OCI-LY1 (cell line): ENCODE results near the gene SLC2A10.

Experiments used
- H2AFZ ChIP-seq: fragments of 200-600 bp; sonication (generic), shearing (Covaris generic); 2 replicates; pipeline ENCODE4 v1.6.0; 2014; ENCODE audit warnings: antibody characterized with exemption, mild to moderate bottlenecking, low read length
- H3F3A ChIP-seq: fragments of 200-600 bp; sonication (generic), shearing (Covaris generic); 2 replicates; pipeline ENCODE4 v1.6.0; 2014; ENCODE audit warnings: mild to moderate bottlenecking, antibody characterized with exemption, low read length, moderate library complexity; ENCODE audit not compliant: insufficient read depth
- H3K27ac ChIP-seq: fragments of 200-600 bp; sonication (generic); 2 replicates; pipeline ENCODE4 v1.5.1; 2014; ENCODE audit warnings: low read length, mixed run types, mild to moderate bottlenecking, low read depth; ENCODE audit not compliant: poor library complexity, severe bottlenecking
- H3K27me3 ChIP-seq: fragments of 200-600 bp; sonication (generic); 2 replicates; pipeline ENCODE4 v1.6.0; 2014; ENCODE audit warnings: antibody characterized with exemption, mild to moderate bottlenecking, low read length, moderate library complexity; ENCODE audit not compliant: insufficient read depth
- H3K36me3 ChIP-seq: fragments of 200-600 bp; sonication (generic); 2 replicates; pipeline ENCODE4 v1.6.1; 2014; ENCODE audit warnings: mild to moderate bottlenecking, antibody characterized with exemption, low read length, moderate library complexity, mixed read lengths; ENCODE audit not compliant: insufficient read depth
- H3K4me1 ChIP-seq: fragments of 200-600 bp; sonication (generic); 2 replicates; pipeline ENCODE4 v1.5.1; 2014; ENCODE audit warnings: mild to moderate bottlenecking, low read length, moderate library complexity; ENCODE audit not compliant: insufficient read depth, severe bottlenecking
- H3K4me2 ChIP-seq: fragments of 200-600 bp; sonication (generic), shearing (Covaris generic); 2 replicates; pipeline ENCODE4 v1.6.1; 2014; ENCODE audit warnings: low read length
- H3K4me3 ChIP-seq: fragments of 200-600 bp; sonication (generic); 2 replicates; pipeline ENCODE4 v1.5.1; 2014; ENCODE audit warnings: low read length, low read depth, mild to moderate bottlenecking, mixed read lengths; ENCODE audit not compliant: poor library complexity, severe bottlenecking
- H3K79me2 ChIP-seq: fragments of 200-600 bp; shearing (Covaris generic); 2 replicates; pipeline ENCODE4 v1.6.1; 2016; ENCODE audit warnings: mixed run types, low read length, mixed read lengths; ENCODE audit not compliant: insufficient read depth
- H3K9ac ChIP-seq: fragments of 200-600 bp; sonication (generic), shearing (Covaris generic); 2 replicates; pipeline ENCODE4 v1.6.1; 2014; ENCODE audit warnings: mild to moderate bottlenecking, low read length, mixed read lengths
- H3K9me2 ChIP-seq: fragments of 200-600 bp; sonication (generic), shearing (Covaris generic); 2 replicates; pipeline ENCODE4 v1.6.1; 2014; ENCODE audit warnings: low read depth, mild to moderate bottlenecking, low read length, mixed read lengths
- H3K9me3 ChIP-seq: fragments of 200-600 bp; shearing (Covaris generic); 2 replicates; pipeline ENCODE4 v1.6.1; 2014; ENCODE audit warnings: low read length, mixed read lengths
- H4K20me1 ChIP-seq: fragments of 200-600 bp; sonication (generic), shearing (Covaris generic); 2 replicates; pipeline ENCODE4 v1.6.0; 2016; ENCODE audit warnings: mild to moderate bottlenecking, low read length; ENCODE audit not compliant: insufficient read depth
- EZH2 ChIP-seq: fragments of 200-600 bp; sonication (generic), shearing (Covaris generic); IDR thresholded peaks from 2 replicates; pipeline ENCODE4 v1.8.0; 2017; ENCODE audit warnings: borderline replicate concordance, mixed run types, mild to moderate bottlenecking, antibody characterized with exemption, low read length, moderate library complexity, mixed read lengths
- TF ChIP-seq, protein P1 (sequence below): fragments of 200-600 bp; sonication (generic), shearing (Covaris generic); IDR thresholded peaks from 2 replicates; pipeline ENCODE4 v1.5.1; 2017; ENCODE audit warnings: mild to moderate bottlenecking, antibody characterized with exemption, low read length, moderate library complexity, mixed read lengths

The SLC2A10 gene

DNA sequence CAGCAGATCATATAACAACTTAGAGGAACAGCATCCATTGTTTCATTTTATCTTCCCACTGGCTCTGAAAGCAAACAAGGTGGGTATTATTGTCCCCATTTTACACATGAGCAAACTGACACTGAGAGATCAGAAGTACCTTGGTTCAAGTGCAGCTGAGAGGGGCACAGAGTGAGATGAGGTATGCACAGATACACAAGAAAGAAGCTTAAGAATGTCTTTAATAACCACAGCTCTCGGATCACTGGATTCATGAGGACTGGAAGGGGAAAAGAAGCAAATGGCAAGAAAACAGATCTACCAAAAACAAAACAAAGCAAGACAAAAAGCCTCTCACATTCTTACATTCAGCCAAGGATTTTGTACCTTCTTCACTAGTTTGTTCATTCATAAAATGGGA lies 10.6 kb downstream of the SLC2A10 start:
- no peak for TF ChIP-seq EZH2
- TF ChIP-seq, protein P1, sequence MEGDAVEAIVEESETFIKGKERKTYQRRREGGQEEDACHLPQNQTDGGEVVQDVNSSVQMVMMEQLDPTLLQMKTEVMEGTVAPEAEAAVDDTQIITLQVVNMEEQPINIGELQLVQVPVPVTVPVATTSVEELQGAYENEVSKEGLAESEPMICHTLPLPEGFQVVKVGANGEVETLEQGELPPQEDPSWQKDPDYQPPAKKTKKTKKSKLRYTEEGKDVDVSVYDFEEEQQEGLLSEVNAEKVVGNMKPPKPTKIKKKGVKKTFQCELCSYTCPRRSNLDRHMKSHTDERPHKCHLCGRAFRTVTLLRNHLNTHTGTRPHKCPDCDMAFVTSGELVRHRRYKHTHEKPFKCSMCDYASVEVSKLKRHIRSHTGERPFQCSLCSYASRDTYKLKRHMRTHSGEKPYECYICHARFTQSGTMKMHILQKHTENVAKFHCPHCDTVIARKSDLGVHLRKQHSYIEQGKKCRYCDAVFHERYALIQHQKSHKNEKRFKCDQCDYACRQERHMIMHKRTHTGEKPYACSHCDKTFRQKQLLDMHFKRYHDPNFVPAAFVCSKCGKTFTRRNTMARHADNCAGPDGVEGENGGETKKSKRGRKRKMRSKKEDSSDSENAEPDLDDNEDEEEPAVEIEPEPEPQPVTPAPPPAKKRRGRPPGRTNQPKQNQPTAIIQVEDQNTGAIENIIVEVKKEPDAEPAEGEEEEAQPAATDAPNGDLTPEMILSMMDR, result no peak
- no peaks in the 10 kb centered on the region for H4K20me1 ChIP-seq
- H3F3A ChIP-seq, result no peaks in the 10 kb centered on the region
- H3K36me3 ChIP-seq, result no peaks in the 10 kb centered on the region
- H3K79me2 ChIP-seq, result no peaks in the 10 kb centered on the region
- H3K9me3 ChIP-seq, result no peaks in the 10 kb centered on the region
- no peak overlapping the region for H3K4me3 ChIP-seq
- no peak overlapping the region for H3K9ac ChIP-seq
- H2AFZ ChIP-seq, result no peak overlapping the region
- H3K9me2 ChIP-seq, result no peaks in the 10 kb centered on the region
- H3K27ac ChIP-seq, result no peak overlapping the region
- no peaks in the 10 kb centered on the region for H3K4me1 ChIP-seq
- no peaks in the 10 kb centered on the region; the same call in 1 of the 2 replicates for H3K27me3 ChIP-seq
- H3K4me2 ChIP-seq, result no peak overlapping the region

DNA sequence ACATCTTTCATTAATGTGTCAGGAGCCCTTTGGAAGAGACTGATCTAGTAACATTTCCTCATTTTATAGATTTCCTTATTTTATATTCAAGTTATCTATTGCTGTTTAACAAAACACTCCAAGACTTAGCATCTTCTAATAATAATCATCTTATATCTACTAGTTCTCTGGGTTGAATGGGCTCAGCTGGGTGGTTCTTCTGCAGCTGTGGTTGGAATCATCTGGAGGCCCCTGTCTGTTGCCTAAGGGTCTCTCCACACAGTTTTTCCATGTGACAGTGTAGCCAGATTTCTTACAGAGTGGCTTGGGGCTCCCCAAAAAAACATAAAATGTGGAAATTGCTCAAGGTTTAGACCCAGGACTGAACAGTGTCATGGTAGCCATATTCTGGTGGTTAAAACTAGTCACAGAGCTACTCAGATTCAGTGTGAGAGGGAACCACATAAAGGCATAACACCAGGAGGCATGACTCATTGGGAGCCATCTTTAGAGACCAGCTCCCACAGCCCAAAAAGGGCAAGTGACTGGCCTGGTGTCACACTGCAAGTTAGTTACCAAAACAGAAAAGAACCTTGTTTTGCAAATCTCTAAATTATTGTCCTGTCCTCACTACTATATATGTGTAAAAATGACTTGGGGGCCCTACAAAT lies 11.5 kb downstream of the SLC2A10 start:
- Histone ChIP-seq H3K27ac (no peak overlapping the region), H4K20me1 (no peaks in the 10 kb centered on the region), H3K4me1 (no peaks in the 10 kb centered on the region), H3K27me3 (no peaks in the 10 kb centered on the region; the same call in 1 of the 2 replicates), H3K4me2 (no peak overlapping the region), H3K36me3 (no peaks in the 10 kb centered on the region), H3F3A (no peaks in the 10 kb centered on the region), H3K4me3 (no peak overlapping the region), H3K9me2 (no peaks in the 10 kb centered on the region), H3K9me3 (no peaks in the 10 kb centered on the region), H3K9ac (no peak overlapping the region), H2AFZ (no peak overlapping the region), H3K79me2 (no peaks in the 10 kb centered on the region)
- TF ChIP-seq, protein P1, result no peak
- no peak for TF ChIP-seq EZH2

DNA sequence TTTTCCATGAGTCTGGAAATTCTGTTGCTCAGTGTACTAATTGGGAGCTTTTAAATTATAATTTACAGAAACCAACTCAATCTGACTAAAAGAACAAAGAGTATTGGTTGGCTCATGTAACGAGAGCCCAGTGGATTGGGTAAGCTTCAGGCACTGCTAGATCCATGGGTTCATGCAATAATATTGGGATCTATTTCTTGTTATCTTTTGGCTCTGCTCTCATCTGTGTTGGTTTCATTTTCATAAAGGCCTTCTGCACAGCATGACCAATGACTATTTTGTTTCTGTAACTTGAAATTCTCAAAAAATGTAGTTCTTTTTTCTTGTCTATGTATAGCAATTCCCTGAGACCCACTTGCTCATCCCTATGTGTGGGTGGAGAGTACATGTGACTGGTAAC lies 12.0 kb downstream of the SLC2A10 start:
- H3K27ac ChIP-seq, result no peak overlapping the region
- H2AFZ ChIP-seq, result no peak overlapping the region
- no peak overlapping the region for H3K4me3 ChIP-seq
- no peaks in the 10 kb centered on the region for H3K79me2 ChIP-seq
- H3F3A ChIP-seq, result no peaks in the 10 kb centered on the region
- no peaks in the 10 kb centered on the region for H4K20me1 ChIP-seq
- no peaks in the 10 kb centered on the region; the same call in 1 of the 2 replicates for H3K27me3 ChIP-seq
- no peak overlapping the region for H3K9ac ChIP-seq
- no peaks in the 10 kb centered on the region for H3K36me3 ChIP-seq
- no peaks in the 10 kb centered on the region for H3K9me3 ChIP-seq
- TF ChIP-seq, protein P1, result no peak
- no peak for TF ChIP-seq EZH2
- H3K4me1 ChIP-seq, result no peaks in the 10 kb centered on the region
- no peak overlapping the region for H3K4me2 ChIP-seq
- H3K9me2 ChIP-seq, result no peaks in the 10 kb centered on the region
